ENCODE results near the gene KRT76.
"Not testable (repeated sequence)": the region's sequence is repeated elsewhere in the genome, so short reads cannot be mapped to it uniquely, and the experiment has no call there.

Gene KRT76

DNA sequence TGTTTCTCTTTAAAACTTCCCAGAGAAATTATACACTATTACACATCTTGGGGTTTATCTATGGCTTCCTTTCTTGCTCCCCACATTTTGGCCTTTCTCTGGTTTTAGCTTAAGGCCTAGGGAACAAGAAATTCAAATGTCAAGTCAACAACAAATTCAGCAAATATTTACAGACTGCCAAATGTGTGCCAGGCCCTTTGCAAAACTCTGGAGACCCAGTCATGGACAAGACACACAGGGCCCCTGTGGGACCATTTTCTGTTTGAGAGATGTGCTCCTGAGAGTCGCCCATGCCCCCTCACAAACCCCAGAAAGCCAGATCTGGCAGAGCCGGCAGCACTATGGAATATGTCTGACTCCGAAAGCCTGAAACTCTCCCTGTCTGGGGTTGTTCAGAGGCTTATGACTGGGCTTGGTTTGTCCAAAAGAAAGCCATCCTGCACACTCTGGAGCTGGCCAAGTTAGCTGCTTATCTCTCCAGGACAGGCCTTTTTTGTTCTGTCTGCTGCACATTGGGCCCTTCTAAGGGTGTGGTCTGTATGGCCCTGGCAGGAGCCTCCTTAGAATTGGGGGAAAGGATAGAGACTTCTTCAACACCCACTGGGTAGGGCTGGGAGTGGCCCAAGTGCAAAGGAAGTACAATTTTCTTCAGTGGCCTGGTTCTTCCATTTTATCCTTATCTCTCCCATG is 19.8 kb upstream of the KRT76 start:
- DNase-seq (ENCODE audit: low spot score): no peak

DNA sequence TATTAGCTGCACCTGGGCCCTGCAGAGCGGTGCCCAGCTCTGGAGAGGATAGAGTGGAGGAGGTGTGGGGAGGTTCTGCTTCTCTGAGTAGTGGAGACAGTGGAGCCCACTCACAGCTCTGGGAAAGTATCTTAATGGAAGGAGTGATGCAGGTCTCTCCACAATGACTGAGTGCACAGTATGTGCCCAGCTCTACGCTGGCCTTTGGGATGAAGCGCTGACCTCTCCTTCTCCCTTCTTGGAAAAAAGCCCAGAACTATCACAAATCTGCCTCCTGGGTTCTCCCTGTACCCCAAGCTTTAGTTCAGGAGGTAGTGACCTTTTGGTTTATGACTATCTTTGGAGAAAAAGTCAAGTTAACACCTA is 19.3 kb upstream of the KRT76 start:
- no peak for DNase-seq (ENCODE audit: low spot score)

DNA sequence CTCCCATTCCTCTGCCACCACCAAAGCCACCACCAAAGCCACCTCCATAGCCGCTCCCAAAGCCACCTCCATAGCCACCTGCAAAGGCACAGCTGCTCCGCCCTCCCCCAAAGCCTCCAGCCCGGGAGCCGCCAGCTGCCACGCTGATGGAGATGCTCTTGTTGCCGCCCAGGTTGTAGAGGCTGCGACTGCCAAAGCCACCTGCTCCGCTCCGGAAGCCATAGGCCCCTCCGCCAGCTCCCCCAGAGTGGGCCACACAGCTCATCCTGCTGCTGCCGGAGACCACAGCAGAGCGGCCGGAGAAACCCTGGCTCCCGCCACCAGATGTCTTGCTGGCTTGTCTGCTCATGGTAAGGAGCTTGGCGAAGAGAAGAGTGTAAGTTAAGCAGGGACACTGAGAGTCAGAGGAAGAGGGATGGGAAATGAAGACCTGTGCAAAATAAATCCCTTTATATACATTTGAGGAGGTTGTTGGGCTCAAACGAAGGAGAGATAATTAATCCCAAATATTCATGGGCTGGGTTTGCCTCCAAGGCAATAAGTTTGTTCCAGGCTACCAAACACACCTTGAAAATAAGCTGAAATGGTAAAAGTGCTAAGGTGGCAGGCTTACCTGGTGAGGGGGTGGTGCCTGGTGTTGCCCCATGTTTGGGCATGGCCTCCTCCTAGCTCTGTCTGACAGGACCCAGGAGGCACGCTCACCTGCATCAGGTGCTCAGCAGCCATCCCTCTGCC is 18.7 kb upstream of the KRT76 start, which contains the start of gene KRT3:
Gene KRT3 (minus strand): TSS at position 424 of the 735 bp plus-strand sequence. CDS start 75 bp downstream, at position 349.
- DNase-seq (ENCODE audit: low spot score): no peak

DNA sequence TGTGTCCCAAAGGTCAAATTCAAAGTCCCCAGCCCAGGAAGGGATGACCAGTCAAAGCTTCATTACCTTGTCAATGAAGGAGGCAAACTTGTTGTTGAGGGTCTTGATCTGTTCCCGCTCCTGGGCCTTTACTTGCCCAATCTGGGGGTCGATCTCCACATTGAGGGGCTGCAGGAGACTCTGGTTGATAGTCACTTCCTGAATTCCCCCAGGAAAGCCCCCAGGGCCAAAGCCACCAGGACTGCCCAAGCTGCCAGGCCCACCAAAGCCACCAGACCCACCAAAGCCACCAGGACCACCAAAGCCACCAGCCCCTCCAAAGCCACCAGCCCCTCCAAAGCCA is 18.2 kb upstream of the KRT76 start:
- not testable (repeated sequence) for DNase-seq (ENCODE audit: low spot score)

DNA sequence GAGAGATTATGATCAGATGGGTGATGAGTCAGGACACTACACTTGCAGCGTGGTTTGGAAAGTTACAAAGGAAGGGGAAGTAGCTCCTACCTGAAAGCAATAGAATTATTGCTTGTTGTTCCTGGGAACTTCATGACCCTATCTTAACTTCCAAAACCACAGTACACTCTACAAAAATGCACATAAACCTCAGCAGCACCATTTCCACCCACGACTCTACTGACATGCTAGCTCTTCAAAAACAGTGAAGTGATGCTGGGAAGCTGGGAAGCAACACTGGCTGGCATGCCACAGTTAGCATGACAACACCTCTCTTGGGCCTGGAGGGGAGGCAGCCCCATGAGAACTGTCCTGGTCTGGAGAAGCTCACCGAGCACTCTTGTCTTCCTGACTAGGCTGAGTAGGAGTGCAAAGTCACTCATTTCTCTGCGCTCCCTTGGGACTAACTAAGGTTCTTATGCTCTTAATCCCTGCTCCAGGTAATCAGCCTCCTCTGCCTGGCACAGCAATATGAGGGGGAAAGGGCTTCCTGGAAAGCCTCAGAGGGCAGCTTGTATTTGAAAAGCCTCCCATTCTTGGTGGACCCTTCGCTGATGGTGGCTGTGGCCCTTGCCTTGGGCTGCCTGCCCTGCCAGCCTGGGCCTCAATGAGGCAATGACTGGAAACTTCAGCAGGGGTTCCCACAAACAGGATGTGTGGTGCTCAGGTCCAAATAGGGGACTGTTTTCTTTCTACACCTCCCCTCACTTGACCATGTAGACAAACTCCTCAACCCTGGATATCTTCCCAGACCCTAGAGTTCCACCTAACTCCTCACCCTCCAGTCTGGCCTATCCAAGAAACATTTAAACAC is 17.6 kb upstream of the KRT76 start:
- DNase-seq (ENCODE audit: low spot score): peak; percentile 74

DNA sequence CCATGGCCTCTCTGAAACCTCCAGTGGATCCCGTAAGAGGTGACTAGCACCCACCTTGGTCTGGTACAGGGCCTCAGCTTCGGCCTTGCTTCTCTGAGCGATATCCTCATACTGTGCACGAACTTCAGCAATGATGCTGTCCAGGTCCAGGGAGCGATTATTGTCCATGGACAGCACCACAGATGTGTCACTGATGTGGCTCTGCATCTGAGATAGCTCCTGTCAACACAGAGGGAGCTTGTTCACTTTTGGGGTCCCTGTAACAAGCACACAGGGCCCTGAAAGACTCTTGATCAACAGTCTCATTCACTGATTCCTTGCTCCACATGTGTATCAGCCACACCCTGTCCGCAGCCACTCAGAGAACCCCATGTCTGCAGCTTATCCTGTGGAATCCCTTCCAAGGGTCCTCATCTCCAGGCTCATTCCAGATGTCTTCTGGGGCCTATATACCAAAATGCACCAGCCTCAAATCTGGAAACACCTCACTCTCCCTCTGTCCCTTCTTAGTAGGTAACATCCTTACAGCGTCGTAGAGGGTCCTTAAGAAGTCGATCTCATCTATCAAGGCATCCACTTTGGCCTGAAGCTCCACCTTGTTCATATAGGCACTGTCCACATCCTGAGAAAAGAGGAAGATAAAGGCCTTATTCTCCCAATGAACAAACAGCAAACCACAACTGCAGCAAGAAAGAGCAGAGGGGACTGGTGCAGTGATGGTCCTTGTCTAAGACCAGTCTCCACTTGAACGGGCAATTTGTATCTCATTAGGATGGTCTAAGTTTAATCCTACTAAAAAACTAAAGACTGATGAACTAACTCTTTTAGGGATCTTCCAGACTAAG is 15.3 kb upstream of the KRT76 start:
- no peak for DNase-seq (ENCODE audit: low spot score)

DNA sequence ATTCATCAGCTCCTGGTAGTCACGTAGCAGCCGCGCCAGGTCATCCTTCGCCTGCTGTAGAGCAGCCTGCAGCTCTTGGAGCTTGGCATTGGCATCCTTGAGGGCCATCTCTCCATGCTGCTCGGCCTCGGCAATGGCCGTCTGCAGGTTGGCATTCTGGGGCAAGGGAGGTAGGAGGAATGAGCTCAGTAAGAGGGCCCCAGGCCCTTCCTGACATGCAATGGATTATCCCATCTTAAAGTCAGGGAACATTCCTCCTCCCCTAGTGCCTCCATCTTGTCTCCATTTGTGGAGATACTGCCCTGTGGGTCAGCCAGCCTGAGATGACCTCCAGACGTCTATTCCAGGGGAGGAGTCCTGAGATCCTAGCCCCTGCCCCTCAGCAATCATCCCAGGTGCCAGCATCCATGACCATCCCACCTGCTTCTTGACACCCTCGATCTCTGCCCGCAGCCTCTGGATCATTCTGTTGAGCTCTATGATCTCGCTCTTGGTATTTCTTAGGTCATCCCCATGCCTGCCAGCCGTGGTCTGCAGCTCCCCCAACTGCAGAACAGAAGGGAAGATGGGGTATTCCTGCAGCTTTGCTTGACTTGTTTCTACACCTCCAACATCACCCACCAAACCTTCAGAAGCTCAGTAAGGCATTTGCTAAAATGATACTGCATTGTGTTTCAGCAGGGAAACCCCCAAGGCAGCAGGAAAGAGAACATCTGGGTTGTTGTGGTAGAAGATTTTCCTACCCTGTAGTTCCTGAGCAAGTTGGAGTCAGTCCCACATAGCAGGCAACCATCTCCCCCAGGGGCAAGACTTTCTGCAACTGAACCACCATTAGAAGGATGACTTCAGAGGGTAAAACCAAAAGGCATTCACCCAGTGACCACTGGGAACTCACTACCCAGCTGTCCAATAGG is 14.4 kb upstream of the KRT76 start:
- DNase-seq (ENCODE audit: low spot score): no peak

DNA sequence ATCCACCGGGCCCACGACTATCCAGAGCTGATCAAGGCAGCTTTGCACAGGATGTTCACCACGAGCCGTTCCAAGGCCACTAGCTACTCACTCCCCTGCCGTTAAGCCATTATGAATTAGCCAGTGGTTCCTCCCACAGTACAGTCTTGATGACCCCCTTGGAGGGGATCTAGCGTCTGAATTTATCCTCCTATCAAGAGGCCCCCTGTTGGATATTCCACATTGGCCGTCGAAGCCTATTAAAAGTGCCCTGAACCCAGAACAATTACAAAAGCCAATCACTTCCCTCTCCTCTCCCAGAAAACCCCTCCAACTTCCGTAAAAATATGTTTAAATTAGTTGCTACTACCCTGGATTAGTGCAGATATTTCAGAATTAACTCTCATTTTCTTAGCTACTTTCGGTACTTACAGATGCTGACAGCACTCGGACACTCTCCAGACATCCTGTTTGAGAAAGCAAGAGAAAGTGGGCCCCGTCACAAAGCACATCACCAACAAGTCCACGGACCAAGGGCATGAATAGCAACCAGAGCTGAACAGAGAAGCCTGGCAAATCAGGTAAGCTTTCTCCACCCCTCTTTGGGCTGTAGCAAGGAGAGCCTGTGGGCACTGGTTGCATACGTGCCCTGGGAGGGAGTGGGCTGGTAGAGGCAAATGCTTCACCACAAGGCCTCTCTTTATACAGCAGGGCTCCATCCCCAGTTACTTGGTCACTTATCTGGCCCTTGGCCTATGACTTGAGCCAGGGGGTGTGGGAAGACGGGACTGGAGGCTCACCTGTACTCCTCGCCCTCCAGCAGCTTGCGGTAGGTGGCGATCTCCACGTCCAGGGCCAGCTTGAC is 13.5 kb upstream of the KRT76 start:
- DNase-seq (ENCODE audit: low spot score): no peak

DNA sequence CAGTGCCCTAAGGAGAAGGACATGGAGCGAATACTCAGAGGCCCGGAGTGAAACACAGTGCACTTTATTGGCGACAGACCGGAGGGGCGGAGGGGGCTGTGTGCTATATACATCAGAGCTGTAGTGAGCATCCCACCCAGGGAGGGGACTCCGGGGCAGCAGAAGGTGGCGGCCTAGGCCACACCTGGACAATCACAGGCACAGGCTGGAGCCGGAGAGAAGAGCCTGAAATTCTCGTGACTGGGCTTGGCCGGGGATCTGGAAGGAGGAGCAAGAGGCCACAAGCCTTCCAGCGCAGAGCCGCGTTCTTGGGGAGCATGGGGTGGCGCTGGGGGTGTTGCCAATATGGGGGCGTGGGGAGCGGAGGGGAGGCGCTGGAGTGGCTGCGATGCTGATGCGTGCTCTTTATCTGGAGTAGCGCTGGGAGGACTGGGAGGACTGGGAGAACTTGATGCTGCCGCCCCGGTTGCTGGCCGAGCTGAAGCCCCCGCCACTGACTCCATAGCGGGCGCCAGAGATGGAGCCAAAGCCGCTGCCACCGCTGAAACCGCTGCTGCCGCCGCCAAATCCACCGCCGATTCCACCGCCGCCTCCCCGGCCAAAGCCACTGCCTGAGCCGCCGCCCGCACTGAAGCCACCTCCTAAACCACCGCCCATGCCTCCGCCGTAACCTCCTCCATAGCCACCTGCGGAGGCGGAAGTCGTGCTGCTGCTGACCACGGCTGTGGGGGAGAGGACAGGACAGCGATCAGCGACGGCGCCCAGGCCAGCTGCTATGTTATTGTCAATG is 12.7 kb upstream of the KRT76 start:
- peak; percentile 49 for DNase-seq (ENCODE audit: low spot score)

DNA sequence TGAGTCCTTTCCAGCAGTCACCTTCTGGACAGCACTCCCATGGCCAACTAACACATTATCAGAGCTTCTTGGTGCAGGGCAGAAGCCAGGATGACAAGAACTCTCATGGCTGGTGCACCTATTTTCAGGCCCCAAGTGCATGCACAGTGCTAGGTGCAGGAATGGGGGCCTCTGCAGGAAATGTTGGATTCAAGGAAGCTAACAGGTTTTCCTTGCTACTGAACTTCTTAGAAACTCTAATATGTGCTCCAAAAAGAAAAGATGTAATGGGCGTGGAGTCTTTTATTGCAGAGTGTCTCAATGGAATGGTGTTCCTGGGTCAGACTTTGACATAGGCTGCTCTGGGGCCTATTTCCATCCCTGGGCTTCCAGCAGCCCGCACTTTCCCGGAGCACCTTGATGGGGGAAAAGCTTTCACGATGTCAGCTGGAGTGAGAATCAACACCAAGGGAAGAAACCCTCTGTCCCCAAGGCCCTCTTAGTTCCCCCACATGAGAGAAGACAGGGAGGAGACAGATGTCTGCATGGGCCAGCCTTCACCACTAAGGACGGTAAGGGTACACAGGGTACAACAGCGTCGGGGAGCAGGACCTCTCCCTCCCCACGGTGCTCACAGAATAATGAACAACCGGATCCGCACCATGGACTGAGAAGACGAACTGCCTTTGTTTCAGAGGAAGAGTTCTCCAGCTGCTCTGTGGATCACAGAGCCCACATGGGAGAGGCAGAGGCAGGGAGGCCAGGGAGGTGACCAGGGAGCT is 11.9 kb upstream of the KRT76 start:
- DNase-seq (ENCODE audit: low spot score): no peak

DNA sequence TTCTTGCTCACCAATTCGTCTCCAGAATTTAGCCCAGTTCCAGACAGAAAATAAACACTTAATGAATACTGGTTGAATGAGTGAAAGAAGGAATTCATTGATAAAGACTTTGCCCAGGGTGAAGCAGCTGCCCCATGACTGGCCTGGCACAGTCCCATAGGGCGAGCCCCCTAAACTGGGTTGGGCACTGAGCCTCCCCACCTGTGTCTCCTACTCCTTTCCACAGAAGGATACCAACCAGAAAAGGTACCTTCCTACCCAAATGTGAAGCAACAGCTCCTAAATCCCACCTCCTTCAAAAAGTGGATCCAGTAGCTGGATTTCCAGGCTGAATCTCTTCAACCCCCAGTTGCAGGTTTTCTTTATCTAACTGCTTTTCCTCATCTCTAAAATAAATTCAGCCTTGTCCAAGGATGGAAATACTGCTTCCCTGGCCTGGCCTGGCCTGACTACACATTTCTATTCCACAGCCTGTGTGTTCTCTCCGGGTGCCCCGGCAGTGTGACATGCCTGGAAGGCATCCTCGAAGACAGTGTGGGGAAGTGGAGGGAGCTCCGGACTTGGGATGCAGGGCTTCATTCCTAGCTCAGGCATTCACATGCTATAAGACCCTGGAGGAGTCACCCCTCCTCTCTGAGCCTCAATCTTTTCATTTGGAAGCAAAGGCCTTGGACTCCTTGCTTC is 11.2 kb upstream of the KRT76 start:
- DNase-seq (ENCODE audit: low spot score): no peak

DNA sequence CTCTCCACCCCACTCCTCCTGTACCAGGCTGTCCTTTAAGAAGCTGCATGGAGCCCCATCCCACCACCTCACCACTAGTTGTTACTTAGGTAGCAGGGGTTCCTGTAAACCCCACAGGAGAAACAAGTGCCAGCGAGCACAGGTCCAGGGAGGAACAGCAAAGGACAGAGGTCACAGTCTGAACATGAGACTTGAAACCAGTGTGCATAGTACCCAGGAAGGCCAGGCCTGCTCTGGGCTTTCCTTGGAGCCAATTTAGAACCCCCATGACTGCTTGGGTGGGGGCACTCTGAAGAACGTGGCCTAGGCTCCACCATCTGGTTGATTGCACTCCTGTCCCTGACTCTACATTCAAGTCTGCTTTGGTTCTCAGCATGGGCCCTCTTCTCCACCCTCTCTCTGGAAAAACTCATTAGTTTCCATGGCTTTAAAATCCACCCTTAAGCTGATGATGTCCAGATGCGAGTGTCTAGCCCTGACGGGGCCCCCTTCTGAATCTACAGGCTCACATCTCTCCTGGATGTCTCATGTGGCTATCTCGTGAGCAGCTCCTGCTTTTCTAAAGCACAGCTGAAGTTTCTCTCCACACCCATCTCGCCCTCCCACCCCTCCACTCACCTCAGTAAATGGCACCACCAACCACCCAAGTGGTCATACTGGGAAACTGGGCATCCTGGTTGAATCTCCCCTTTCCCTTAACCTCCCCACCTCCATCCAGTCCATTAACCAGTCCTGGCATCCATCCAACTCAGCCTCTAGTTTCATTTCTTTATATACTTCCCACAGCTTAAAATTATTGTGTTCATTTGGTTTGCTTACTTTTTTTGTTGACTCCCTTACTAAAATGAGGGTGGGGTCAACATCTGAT is 10.4 kb upstream of the KRT76 start:
- DNase-seq (ENCODE audit: low spot score): no peak

DNA sequence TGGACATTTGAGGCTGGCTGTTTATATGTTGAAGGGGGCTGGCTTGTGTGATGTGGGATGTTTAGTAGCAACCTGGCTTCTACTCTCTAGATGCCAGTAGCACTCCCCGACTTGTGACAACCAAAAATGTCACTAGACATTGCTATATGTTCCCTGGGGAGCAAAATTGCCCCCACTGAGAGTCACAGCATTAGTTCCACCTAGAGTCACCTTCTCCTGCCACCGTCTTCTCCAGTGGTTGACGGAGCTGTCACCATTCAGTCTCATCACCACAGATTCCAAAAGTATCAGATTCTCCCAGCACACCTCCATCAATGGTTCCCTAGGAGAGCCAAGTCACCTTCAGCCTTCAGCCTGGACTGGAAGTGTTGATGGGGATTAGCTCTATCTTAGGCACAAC is 7.8 kb upstream of the KRT76 start:
- DNase-seq (ENCODE audit: low spot score): no peak

DNA sequence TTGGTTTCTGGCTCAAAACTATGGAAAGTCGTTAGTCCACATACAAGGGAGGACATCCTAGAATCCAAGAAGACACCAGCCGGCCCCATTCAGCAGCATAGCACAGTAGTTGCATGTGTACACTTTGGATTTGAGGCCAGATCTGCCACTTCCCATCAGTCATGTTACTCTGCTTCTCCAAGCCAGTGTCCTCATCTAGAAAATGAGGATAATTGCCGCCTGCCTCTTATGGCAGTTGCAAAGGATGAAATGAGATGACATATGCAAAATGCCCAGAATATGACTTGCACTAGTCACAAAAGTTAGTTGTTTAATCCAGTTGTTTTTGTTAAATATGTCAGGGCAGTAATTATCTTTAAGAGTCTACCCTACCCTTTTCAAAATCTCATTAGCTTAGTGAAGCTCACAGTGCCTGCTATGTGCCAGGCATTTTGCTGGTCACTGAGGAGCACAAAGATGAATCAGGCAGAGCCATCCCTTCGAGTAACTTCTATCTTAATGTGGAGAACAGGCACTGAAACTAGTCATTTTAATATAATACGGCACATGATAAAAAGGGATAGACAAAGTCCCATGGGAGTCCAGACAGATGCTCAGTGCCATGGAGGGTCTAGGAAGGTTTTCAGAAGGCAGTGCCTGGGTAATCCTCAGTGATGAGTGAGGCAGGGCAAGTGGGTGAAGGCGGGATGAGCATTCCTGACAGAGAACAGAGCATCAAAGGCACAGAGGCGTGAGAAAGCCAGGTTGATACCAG is 6.6 kb upstream of the KRT76 start:
- DNase-seq (ENCODE audit: low spot score): no peak

DNA sequence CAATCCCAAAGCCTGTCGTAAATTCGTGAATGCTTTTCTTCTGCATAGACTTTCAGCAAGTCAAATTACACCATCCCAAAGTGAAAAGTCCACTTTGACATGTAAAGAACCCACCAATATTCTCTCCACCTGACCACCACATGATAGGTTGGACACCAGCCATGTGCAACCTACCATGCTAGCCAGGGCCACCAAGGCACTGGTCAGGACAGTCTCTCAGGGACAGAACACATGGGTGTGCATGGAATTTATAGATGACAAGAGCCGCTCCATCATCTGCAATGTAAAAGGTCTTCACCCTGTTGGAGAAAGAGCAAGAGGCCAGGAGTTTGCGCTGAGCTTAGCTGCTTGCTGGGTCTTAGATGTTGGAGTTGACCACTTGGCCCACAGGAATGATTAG is 5.4 kb upstream of the KRT76 start:
- DNase-seq (ENCODE audit: low spot score): no peak
